HEK293 (cell line): Measurements from ENCODE around the gene PDE11A.

Source experiments
- CTCF ChIA-PET: fragments of 350-600 bp; formaldehyde crosslinking; extraction: SDS; loops from one replicate; lab custom pipeline; 2021; ENCODE audit warnings: antibody characterized with exemption; lab: Yijun Ruan, JAX
- POLR2A ChIA-PET: fragments of 300-600 bp; formaldehyde crosslinking; extraction: SDS; loops from one replicate; lab custom pipeline; 2020; ENCODE audit warnings: antibody characterized with exemption, inconsistent platforms; lab: Yijun Ruan, JAX
- H3K27ac ChIP-seq: fragments of 200-500 bp; sonication (Bioruptor generic); 2 replicates; pipeline ENCODE4 v1.5.1; 2014; ENCODE audit warnings: low read depth, low read length, control low read depth, inconsistent platforms; ENCODE audit errors: extremely low read depth
- H3K36me3 ChIP-seq, 2 experiments: fragments of 200-500 bp in 1 of 2; sonication (Bioruptor generic) in 1 of 2; 1 replicate in 1 of 2; 2 replicates in 1 of 2; pipeline ENCODE4 v1.5.1; 2014 to 2017; ENCODE audit warnings: inconsistent platforms in 2 of 2, low read length in 2 of 2; ENCODE audit not compliant: control insufficient read depth in 2 of 2, insufficient read depth in 1 of 2
- H3K4me1 ChIP-seq: fragments of 200-500 bp; sonication (Bioruptor generic); 2 replicates; pipeline ENCODE4 v1.5.1; 2014; ENCODE audit warnings: mild to moderate bottlenecking, low read length, inconsistent platforms; ENCODE audit not compliant: control insufficient read depth, insufficient read depth
- H3K4me3 ChIP-seq: 2 replicates; pipeline ENCODE4 v1.5.1; 2011; ENCODE audit warnings: low read depth, mild to moderate bottlenecking, control low read depth, low read length, moderate library complexity
- H3K9me3 ChIP-seq: fragments of 200-500 bp; sonication (Bioruptor generic); 2 replicates; pipeline ENCODE4 v1.5.1; 2014; ENCODE audit warnings: low read depth, low read length, inconsistent platforms; ENCODE audit not compliant: control insufficient read depth, insufficient read depth
- GLI4 ChIP-seq: fragments of 450-650 bp; formaldehyde crosslinking; IDR thresholded peaks from 2 replicates; pipeline ENCODE4 v1.5.1; 2016; ENCODE audit warnings: missing biosample characterization, missing genetic modification characterization
- SP3 ChIP-seq: fragments of 450-650 bp; formaldehyde crosslinking; IDR thresholded peaks from 2 replicates; pipeline ENCODE4 v1.5.1; 2016; ENCODE audit warnings: missing biosample characterization, missing genetic modification characterization
- SP7 ChIP-seq: fragments of 450-650 bp; formaldehyde crosslinking; IDR thresholded peaks from 2 replicates; pipeline ENCODE4 v1.5.1; 2016; ENCODE audit warnings: missing biosample characterization, missing genetic modification characterization
- ZBTB20 ChIP-seq: fragments of 450-650 bp; formaldehyde crosslinking; IDR thresholded peaks from 2 replicates; pipeline ENCODE4 v1.5.1; 2016; ENCODE audit warnings: missing biosample characterization, missing genetic modification characterization
- ZNF2 ChIP-seq: fragments of 450-650 bp; formaldehyde crosslinking; IDR thresholded peaks from 2 replicates; pipeline ENCODE4 v1.5.1; 2016; ENCODE audit warnings: missing biosample characterization, missing genetic modification characterization
- ZNF221 ChIP-seq: fragments of 450-650 bp; formaldehyde crosslinking; IDR thresholded peaks from 2 replicates; pipeline ENCODE4 v1.5.1; 2017; ENCODE audit warnings: missing biosample characterization, missing genetic modification characterization, borderline replicate concordance
- ZNF266 ChIP-seq: fragments of 450-650 bp; formaldehyde crosslinking; IDR thresholded peaks from 2 replicates; pipeline ENCODE4 v1.5.1; 2016; ENCODE audit warnings: missing biosample characterization, missing genetic modification characterization, low read depth
- ZNF37A ChIP-seq: fragments of 450-650 bp; IDR thresholded peaks from 2 replicates; pipeline ENCODE4 v1.5.1; 2018; ENCODE audit warnings: missing biosample characterization, missing genetic modification characterization
- ZNF544 ChIP-seq: fragments of 450-650 bp; formaldehyde crosslinking; IDR thresholded peaks from 2 replicates; pipeline ENCODE4 v1.5.0; 2017; ENCODE audit warnings: missing biosample characterization, missing genetic modification characterization
- ZNF571 ChIP-seq: fragments of 450-650 bp; formaldehyde crosslinking; IDR thresholded peaks from 2 replicates; pipeline ENCODE4 v1.5.0; 2017; ENCODE audit warnings: missing biosample characterization, missing genetic modification characterization
- ZNF596 ChIP-seq: fragments of 450-650 bp; IDR thresholded peaks from 2 replicates; pipeline ENCODE4 v1.5.0; 2018; ENCODE audit warnings: missing biosample characterization, mild to moderate bottlenecking, missing genetic modification characterization, moderate library complexity
- ZNF670 ChIP-seq: fragments of 450-650 bp; formaldehyde crosslinking; IDR thresholded peaks from 2 replicates; pipeline ENCODE4 v1.5.1; 2016; ENCODE audit warnings: missing biosample characterization, missing genetic modification characterization, low read depth
- ZNF837 ChIP-seq: fragments of 450-650 bp; formaldehyde crosslinking; IDR thresholded peaks from 2 replicates; pipeline ENCODE4 v1.5.1; 2016; ENCODE audit warnings: missing biosample characterization, missing genetic modification characterization
- ZSCAN16 ChIP-seq: fragments of 450-650 bp; formaldehyde crosslinking; IDR thresholded peaks from 2 replicates; pipeline ENCODE4 v1.5.1; 2016; ENCODE audit warnings: missing biosample characterization, missing genetic modification characterization
- TF ChIP-seq, protein P1 (sequence below): fragments of 450-650 bp; formaldehyde crosslinking; IDR thresholded peaks from 2 replicates; pipeline ENCODE4 v1.5.1; 2016; ENCODE audit warnings: missing biosample characterization, missing genetic modification characterization
- TF ChIP-seq, protein P2 (sequence below): fragments of 450-650 bp; formaldehyde crosslinking; IDR thresholded peaks from 2 replicates; pipeline ENCODE4; 2016; ENCODE audit warnings: missing biosample characterization, missing genetic modification characterization
- TF ChIP-seq, protein P3 (sequence below): fragments of 450-650 bp; formaldehyde crosslinking; IDR thresholded peaks from 2 replicates; pipeline ENCODE4 v1.5.0; 2017; ENCODE audit warnings: missing biosample characterization, missing genetic modification characterization, borderline replicate concordance
- TF ChIP-seq, protein P4 (sequence below): fragments of 450-650 bp; formaldehyde crosslinking; IDR thresholded peaks from 2 replicates; pipeline ENCODE4 v1.5.1; 2016; ENCODE audit warnings: missing biosample characterization, missing genetic modification characterization
- TF ChIP-seq, protein P5 (sequence below): fragments of 450-650 bp; formaldehyde crosslinking; IDR thresholded peaks from 2 replicates; pipeline ENCODE4 v1.5.1; 2016; ENCODE audit warnings: missing biosample characterization, missing genetic modification characterization, borderline replicate concordance

Gene PDE11A

DNA sequence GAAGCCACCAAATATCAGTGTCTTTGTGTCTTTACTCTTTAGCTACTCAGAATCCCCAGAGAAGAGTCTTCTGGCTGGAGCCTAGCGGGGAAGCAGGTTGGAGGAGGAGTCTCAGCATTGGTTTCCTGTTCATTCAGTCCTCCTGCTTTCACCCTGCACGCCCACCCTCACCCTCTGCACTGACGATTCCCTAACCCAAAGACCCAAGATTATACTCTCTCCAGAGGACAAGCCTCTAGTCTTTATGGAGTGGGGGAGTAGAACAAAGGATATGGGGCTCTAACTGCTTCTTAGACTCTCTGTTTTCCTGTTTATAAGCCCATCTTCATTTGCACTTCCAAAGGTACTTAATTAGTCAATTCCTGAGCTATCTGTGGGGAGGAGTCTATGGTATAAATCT lies 341.2 kb downstream of the PDE11A start:
- Histone ChIP-seq H3K9me3 (no peaks in the 10 kb centered on the region), H3K4me1 (no peaks in the 10 kb centered on the region), H3K36me3 (no peaks in the 10 kb centered on the region), H3K4me3 (no peak overlapping the region), H3K27ac (no peak overlapping the region)
- ChIA-PET POLR2A (no interaction called here), CTCF (interaction anchor here (0.6 to 3.3 kb wide), 3 partner anchors 25 to 395 kb away, joined by 3 to 17 read pairs (median 3); no protein-coding TSS in a partner anchor)
- TF ChIP-seq, protein P1, sequence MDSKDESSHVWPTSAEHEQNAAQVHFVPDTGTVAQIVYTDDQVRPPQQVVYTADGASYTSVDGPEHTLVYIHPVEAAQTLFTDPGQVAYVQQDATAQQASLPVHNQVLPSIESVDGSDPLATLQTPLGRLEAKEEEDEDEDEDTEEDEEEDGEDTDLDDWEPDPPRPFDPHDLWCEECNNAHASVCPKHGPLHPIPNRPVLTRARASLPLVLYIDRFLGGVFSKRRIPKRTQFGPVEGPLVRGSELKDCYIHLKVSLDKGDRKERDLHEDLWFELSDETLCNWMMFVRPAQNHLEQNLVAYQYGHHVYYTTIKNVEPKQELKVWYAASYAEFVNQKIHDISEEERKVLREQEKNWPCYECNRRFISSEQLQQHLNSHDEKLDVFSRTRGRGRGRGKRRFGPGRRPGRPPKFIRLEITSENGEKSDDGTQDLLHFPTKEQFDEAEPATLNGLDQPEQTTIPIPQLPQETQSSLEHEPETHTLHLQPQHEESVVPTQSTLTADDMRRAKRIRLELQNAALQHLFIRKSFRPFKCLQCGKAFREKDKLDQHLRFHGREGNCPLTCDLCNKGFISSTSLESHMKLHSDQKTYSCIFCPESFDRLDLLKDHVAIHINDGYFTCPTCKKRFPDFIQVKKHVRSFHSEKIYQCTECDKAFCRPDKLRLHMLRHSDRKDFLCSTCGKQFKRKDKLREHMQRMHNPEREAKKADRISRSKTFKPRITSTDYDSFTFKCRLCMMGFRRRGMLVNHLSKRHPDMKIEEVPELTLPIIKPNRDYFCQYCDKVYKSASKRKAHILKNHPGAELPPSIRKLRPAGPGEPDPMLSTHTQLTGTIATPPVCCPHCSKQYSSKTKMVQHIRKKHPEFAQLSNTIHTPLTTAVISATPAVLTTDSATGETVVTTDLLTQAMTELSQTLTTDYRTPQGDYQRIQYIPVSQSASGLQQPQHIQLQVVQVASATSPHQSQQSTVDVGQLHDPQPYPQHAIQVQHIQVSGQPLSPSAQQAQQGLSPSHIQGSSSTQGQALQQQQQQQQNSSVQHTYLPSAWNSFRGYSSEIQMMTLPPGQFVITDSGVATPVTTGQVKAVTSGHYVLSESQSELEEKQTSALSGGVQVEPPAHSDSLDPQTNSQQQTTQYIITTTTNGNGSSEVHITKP (tag by site-specific recombination), result no peak
- no peak for TF ChIP-seq SP7 (tag by site-specific recombination)
- TF ChIP-seq, protein P2, sequence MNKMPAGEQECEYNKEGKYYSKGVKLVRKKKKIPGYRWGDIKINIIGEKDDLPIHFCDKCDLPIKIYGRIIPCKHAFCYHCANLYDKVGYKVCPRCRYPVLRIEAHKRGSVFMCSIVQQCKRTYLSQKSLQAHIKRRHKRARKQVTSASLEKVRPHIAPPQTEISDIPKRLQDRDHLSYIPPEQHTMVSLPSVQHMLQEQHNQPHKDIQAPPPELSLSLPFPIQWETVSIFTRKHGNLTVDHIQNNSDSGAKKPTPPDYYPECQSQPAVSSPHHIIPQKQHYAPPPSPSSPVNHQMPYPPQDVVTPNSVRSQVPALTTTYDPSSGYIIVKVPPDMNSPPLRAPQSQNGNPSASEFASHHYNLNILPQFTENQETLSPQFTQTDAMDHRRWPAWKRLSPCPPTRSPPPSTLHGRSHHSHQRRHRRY (tag by site-specific recombination), result no peak
- no peak for TF ChIP-seq ZSCAN16 (tag by site-specific recombination)
- no peak for TF ChIP-seq ZNF670 (tag by site-specific recombination)
- no peak for TF ChIP-seq ZNF37A (tag by site-specific recombination)
- TF ChIP-seq, protein P3, sequence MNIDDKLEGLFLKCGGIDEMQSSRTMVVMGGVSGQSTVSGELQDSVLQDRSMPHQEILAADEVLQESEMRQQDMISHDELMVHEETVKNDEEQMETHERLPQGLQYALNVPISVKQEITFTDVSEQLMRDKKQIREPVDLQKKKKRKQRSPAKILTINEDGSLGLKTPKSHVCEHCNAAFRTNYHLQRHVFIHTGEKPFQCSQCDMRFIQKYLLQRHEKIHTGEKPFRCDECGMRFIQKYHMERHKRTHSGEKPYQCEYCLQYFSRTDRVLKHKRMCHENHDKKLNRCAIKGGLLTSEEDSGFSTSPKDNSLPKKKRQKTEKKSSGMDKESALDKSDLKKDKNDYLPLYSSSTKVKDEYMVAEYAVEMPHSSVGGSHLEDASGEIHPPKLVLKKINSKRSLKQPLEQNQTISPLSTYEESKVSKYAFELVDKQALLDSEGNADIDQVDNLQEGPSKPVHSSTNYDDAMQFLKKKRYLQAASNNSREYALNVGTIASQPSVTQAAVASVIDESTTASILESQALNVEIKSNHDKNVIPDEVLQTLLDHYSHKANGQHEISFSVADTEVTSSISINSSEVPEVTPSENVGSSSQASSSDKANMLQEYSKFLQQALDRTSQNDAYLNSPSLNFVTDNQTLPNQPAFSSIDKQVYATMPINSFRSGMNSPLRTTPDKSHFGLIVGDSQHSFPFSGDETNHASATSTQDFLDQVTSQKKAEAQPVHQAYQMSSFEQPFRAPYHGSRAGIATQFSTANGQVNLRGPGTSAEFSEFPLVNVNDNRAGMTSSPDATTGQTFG (tag by site-specific recombination), result no peak
- no peak for TF ChIP-seq ZNF2
- TF ChIP-seq ZNF221 (tag by site-specific recombination), result no peak
- TF ChIP-seq ZBTB20 (tag by site-specific recombination), result no peak
- TF ChIP-seq, protein P4, sequence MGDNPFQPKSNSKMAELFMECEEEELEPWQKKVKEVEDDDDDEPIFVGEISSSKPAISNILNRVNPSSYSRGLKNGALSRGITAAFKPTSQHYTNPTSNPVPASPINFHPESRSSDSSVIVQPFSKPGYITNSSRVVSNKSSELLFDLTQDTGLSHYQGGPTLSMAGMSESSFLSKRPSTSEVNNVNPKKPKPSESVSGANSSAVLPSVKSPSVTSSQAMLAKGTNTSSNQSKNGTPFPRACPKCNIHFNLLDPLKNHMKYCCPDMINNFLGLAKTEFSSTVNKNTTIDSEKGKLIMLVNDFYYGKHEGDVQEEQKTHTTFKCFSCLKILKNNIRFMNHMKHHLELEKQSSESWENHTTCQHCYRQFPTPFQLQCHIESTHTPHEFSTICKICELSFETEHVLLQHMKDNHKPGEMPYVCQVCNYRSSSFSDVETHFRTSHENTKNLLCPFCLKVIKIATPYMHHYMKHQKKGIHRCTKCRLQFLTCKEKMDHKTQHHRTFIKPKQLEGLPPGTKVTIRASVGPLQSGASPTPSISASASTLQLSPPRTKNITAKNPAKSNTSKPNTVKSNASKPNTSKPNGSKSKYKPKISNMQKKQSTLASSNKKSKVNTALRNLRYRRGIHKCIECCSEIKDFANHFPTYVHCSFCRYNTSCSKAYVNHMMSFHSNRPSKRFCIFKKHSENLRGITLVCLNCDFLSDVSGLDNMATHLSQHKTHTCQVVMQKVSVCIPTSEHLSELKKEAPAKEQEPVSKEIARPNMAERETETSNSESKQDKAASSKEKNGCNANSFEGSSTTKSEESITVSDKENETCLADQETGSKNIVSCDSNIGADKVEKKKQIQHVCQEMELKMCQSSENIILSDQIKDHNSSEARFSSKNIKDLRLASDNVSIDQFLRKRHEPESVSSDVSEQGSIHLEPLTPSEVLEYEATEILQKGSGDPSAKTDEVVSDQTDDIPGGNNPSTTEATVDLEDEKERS, result no peak
- no peak for TF ChIP-seq ZNF266
- no peak for TF ChIP-seq ZNF596 (tag by site-specific recombination)
- no peak for TF ChIP-seq GLI4 (tag by site-specific recombination)

DNA sequence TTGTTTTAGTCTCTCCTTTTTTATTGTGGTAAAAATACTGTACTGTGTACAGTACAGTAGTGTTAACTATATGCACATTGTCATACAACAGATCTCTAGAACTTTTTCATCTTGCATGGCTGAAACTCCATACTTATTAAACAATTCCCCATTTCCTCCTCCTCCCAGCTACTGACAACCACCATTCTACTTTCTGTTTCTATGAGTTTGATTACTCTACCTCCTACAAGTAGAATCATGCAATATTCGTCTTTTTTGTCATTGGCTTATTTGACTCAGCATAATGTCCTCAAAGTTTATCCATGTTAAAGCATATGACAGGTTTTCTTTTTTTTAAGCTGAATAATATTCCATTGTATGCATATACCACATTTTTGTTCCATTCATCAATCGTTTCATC lies 341.8 kb downstream of the PDE11A start:
- H3K4me3 ChIP-seq, result no peak overlapping the region
- H3K4me1 ChIP-seq, result no peaks in the 10 kb centered on the region
- no peak overlapping the region for H3K27ac ChIP-seq
- ChIA-PET CTCF (interaction anchor here (0.6 to 3.3 kb wide), 5 partner anchors 28 to 395 kb away, joined by 3 to 17 read pairs (median 3); no protein-coding TSS in a partner anchor), POLR2A (no interaction called here)
- H3K9me3 ChIP-seq, result no peaks in the 10 kb centered on the region
- H3K36me3 ChIP-seq, result no peaks in the 10 kb centered on the region
- TF ChIP-seq ZNF544 (no peak), ZNF837 (no peak), SP3 (tag by site-specific recombination) (no peak), ZNF571 (tag by site-specific recombination) (no peak), ZNF596 (tag by site-specific recombination) (no peak)
- TF ChIP-seq, protein P5, sequence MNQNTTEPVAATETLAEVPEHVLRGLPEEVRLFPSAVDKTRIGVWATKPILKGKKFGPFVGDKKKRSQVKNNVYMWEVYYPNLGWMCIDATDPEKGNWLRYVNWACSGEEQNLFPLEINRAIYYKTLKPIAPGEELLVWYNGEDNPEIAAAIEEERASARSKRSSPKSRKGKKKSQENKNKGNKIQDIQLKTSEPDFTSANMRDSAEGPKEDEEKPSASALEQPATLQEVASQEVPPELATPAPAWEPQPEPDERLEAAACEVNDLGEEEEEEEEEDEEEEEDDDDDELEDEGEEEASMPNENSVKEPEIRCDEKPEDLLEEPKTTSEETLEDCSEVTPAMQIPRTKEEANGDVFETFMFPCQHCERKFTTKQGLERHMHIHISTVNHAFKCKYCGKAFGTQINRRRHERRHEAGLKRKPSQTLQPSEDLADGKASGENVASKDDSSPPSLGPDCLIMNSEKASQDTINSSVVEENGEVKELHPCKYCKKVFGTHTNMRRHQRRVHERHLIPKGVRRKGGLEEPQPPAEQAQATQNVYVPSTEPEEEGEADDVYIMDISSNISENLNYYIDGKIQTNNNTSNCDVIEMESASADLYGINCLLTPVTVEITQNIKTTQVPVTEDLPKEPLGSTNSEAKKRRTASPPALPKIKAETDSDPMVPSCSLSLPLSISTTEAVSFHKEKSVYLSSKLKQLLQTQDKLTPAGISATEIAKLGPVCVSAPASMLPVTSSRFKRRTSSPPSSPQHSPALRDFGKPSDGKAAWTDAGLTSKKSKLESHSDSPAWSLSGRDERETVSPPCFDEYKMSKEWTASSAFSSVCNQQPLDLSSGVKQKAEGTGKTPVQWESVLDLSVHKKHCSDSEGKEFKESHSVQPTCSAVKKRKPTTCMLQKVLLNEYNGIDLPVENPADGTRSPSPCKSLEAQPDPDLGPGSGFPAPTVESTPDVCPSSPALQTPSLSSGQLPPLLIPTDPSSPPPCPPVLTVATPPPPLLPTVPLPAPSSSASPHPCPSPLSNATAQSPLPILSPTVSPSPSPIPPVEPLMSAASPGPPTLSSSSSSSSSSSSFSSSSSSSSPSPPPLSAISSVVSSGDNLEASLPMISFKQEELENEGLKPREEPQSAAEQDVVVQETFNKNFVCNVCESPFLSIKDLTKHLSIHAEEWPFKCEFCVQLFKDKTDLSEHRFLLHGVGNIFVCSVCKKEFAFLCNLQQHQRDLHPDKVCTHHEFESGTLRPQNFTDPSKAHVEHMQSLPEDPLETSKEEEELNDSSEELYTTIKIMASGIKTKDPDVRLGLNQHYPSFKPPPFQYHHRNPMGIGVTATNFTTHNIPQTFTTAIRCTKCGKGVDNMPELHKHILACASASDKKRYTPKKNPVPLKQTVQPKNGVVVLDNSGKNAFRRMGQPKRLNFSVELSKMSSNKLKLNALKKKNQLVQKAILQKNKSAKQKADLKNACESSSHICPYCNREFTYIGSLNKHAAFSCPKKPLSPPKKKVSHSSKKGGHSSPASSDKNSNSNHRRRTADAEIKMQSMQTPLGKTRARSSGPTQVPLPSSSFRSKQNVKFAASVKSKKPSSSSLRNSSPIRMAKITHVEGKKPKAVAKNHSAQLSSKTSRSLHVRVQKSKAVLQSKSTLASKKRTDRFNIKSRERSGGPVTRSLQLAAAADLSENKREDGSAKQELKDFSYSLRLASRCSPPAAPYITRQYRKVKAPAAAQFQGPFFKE (tag by site-specific recombination), result no peak
